ENCODE data around the gene SSNA1. TPM values are rescaled to one million over a fixed set of nuclear protein-coding genes. Genes with fewer than 3 reads are reported as not detected.

SSNA1 gene
- total RNA-seq, 4 donors from 2014 or later, result 93.5 to 104 (median 99.8) TPM

GRCh38 chr9:137228968-137229896 lies 40.8 kb downstream of the SSNA1 start:
- DNase-seq, result no peak
- Histone ChIP-seq H3K4me3 (no peak overlapping the region), H3K9me3 (no peaks in the 10 kb centered on the region), H3K36me3 (no peaks in the 10 kb centered on the region), H3K27ac (no peak overlapping the region), H3K4me1 (peaks cover 8 to 41% (median 23%) of the 10 kb centered on the region in 4 donors), H3K27me3 (peaks cover 63% of the 10 kb centered on the region)
- 56% methylated on average over 25 of the region's 27 CpGs; no CpG with 5 or more reads in 1 of the 2 donors for WGBS, 2 donors (ENCODE audit: low coverage in 1 of 2)
- in situ Hi-C loops (cut with MboI; ENCODE audit: low pct_ligation_motif_present in 1 of 4, low pct_unique_long_range_greater_than_20kb in 1 of 4, low sequenced_read_pairs in 3 of 4), result loop anchor here in 1 of 4 donors (10.0 kb wide), 1 partner anchor 104 kb away; no protein-coding TSS in a partner anchor
- intact Hi-C loops (cut with DNase I; ENCODE audit: low total_unique reads), result loop anchor here (5.0 kb wide), 1 partner anchor 102 kb away; no protein-coding TSS in a partner anchor
- no peak for TF ChIP-seq CTCF (IDR thresholded peaks at IDR 0.05)
- TF ChIP-seq POLR2AphosphoS5 (IDR thresholded peaks at IDR 0.05), result no peak
- no peak for TF ChIP-seq POLR2A (IDR thresholded peaks at IDR 0.05)
- TF ChIP-seq EP300 (IDR thresholded peaks at IDR 0.05; ENCODE audit: low read depth), result no peak

- H3K4me3 ChIP-seq, result no peak overlapping the region
- in situ Hi-C loops (cut with MboI; ENCODE audit: low pct_ligation_motif_present in 1 of 4, low pct_unique_long_range_greater_than_20kb in 1 of 4, low sequenced_read_pairs in 3 of 4), result loop anchor here in 2 of 4 donors (10.0 kb wide), 1 partner anchor 105 kb away; no protein-coding TSS in a partner anchor
- no peak overlapping the region for H3K27ac ChIP-seq
- H3K27me3 ChIP-seq, result peaks cover 71% of the 10 kb centered on the region
- no peaks in the 10 kb centered on the region for H3K9me3 ChIP-seq
- H3K4me1 ChIP-seq, result peaks cover 5 to 41% (median 22%) of the 10 kb centered on the region in 4 donors
- H3K36me3 ChIP-seq, result no peaks in the 10 kb centered on the region
- intact Hi-C loops (cut with DNase I; ENCODE audit: low total_unique reads), result loop anchor here (5.0 kb wide), 1 partner anchor 103 kb away; no protein-coding TSS in a partner anchor
- 39% methylated on average over 24 of the region's 31 CpGs; no CpG with 5 or more reads in 1 of the 2 donors for WGBS, 2 donors (ENCODE audit: low coverage in 1 of 2)
- no peak for DNase-seq
- TF ChIP-seq CTCF (IDR thresholded peaks at IDR 0.05), result no peak
- TF ChIP-seq POLR2AphosphoS5 (IDR thresholded peaks at IDR 0.05), result no peak
- no peak for TF ChIP-seq EP300 (IDR thresholded peaks at IDR 0.05; ENCODE audit: low read depth)
- TF ChIP-seq POLR2A (IDR thresholded peaks at IDR 0.05), result no peak
These were observed 41.6 kb downstream of the SSNA1 start for GRCh38 chr9:137229903-137230704.

GRCh38 chr9:137230705-137231371 lies 42.4 kb downstream of the SSNA1 start, which contains the start of gene SLC34A3:
SLC34A3 (plus strand) TSS chr9:137230901; CDS start chr9:137231703, 802 bp downstream.
- Histone ChIP-seq H3K4me1 (peaks cover 5 to 41% (median 23%) of the 10 kb centered on the region in 4 donors), H3K27ac (no peak within 1 kb of the TSS), H3K36me3 (no peaks in the 10 kb centered on the region), H3K27me3 (peaks cover 71% of the 10 kb centered on the region), H3K4me3 (no peak within 1 kb of the TSS), H3K9me3 (no peaks in the 10 kb centered on the region)
- no peak for TF ChIP-seq EP300 (IDR thresholded peaks at IDR 0.05; ENCODE audit: low read depth)
- TF ChIP-seq POLR2A (IDR thresholded peaks at IDR 0.05), result no peak
- TF ChIP-seq POLR2AphosphoS5 (IDR thresholded peaks at IDR 0.05), result no peak
- no peak for TF ChIP-seq CTCF (IDR thresholded peaks at IDR 0.05)
- in situ Hi-C loops (cut with MboI; ENCODE audit: low pct_ligation_motif_present in 1 of 4, low pct_unique_long_range_greater_than_20kb in 1 of 4, low sequenced_read_pairs in 3 of 4), result loop anchor here in 1 of 4 donors (10.0 kb wide), 1 partner anchor 106 kb away; no protein-coding TSS in a partner anchor
- 46% methylated on average over 13 of the region's 14 CpGs; no CpG with 5 or more reads in 1 of the 2 donors for WGBS, 2 donors (ENCODE audit: low coverage in 1 of 2)
- intact Hi-C loops (cut with DNase I; ENCODE audit: low total_unique reads), result no loop called here
- DNase-seq, result no peak
